IPS DF 6.9 (cell line): Measurements from ENCODE around the gene MCRS1.
"Not testable (repeated sequence)": the region's sequence is repeated elsewhere in the genome, so short reads cannot be mapped to it uniquely, and the experiment has no call there.

Experiments used
- DNase-seq: peaks from one replicate; pipeline ENCODE4 v3.0.0-alpha.2; 2013; ENCODE audit warnings: low read depth, low spot score
- H3K27ac ChIP-seq: one replicate; pipeline ENCODE4 v1.5.1; 2013; ENCODE audit warnings: low read length, control low read depth
- H3K27me3 ChIP-seq: 2 replicates; pipeline ENCODE4 v1.6.1; 2013; ENCODE audit warnings: mild to moderate bottlenecking, low read length; ENCODE audit not compliant: control insufficient read depth, insufficient read depth
- H3K36me3 ChIP-seq: 2 replicates; pipeline ENCODE4 v1.6.1; 2013; ENCODE audit warnings: low read length; ENCODE audit not compliant: control insufficient read depth, insufficient read depth
- H3K4me1 ChIP-seq: 2 replicates; pipeline ENCODE4 v1.6.1; 2013; ENCODE audit warnings: low read length; ENCODE audit not compliant: control insufficient read depth, insufficient read depth
- H3K4me3 ChIP-seq: 2 replicates; pipeline ENCODE4 v1.5.1; 2013; ENCODE audit warnings: mild to moderate bottlenecking, low read length
- H3K9me3 ChIP-seq: 2 replicates; pipeline ENCODE4 v1.6.1; 2013; ENCODE audit warnings: low read length, inconsistent platforms; ENCODE audit not compliant: control insufficient read depth, insufficient read depth
- WGBS: extraction: QIAGEN DNeasy Blood & Tissue Kit; methylation state at CpG from one replicate; pipeline ENCODE4 v1.1.7; 2013; ENCODE audit warnings: mixed read lengths, missing lambda C conversion rate; ENCODE audit not compliant: insufficient read length, insufficient coverage; 5-methylcytosine and 5-hydroxymethylcytosine counted together

MCRS1 gene

GRCh38 chr12:49534122-49534521, 33.8 kb downstream of the MCRS1 start:
- no CpG with 5 or more reads among the region's 5 CpGs for WGBS

GRCh38 chr12:49533331-49533730, 34.6 kb downstream of the MCRS1 start:
- DNase-seq, result no peak
- no peak overlapping the region for H3K4me3 ChIP-seq
- H3K36me3 ChIP-seq, result no peaks in the 10 kb centered on the region
- no CpG with 5 or more reads among the region's 10 CpGs for WGBS
- H3K27me3 ChIP-seq, result peaks cover 27% of the 10 kb centered on the region
- no peak overlapping the region for H3K27ac ChIP-seq
- peaks cover 3% of the 10 kb centered on the region; the same call in 1 of the 2 replicates for H3K4me1 ChIP-seq
- no peaks in the 10 kb centered on the region for H3K9me3 ChIP-seq

More at GRCh38 chr12:49534122-49534521, 33.8 kb downstream of the MCRS1 start:
- not testable (repeated sequence) for H3K9me3 ChIP-seq, H3K4me1 ChIP-seq, H3K36me3 ChIP-seq, DNase-seq, H3K4me3 ChIP-seq, H3K27ac ChIP-seq
- H3K27me3 ChIP-seq, result peaks cover 29% of the 10 kb centered on the region

- no peak for DNase-seq
- no peaks in the 10 kb centered on the region for H3K4me1 ChIP-seq
- no peak overlapping the region for H3K27ac ChIP-seq
- H3K27me3 ChIP-seq, result peaks cover 11% of the 10 kb centered on the region
- no peak overlapping the region for H3K4me3 ChIP-seq
- no CpG with 5 or more reads among the region's 2 CpGs for WGBS
- H3K9me3 ChIP-seq, result no peaks in the 10 kb centered on the region
- no peaks in the 10 kb centered on the region for H3K36me3 ChIP-seq
These were observed 36.2 kb downstream of the MCRS1 start for GRCh38 chr12:49531745-49532144.

GRCh38 chr12:49529414-49529813, 38.5 kb downstream of the MCRS1 start:
- Histone ChIP-seq H3K9me3 (no peaks in the 10 kb centered on the region), H3K27ac (no peak overlapping the region), H3K36me3 (peaks cover 5% of the 10 kb centered on the region; the same call in 1 of the 2 replicates), H3K4me3 (no peak overlapping the region), H3K4me1 (no peaks in the 10 kb centered on the region), H3K27me3 (peaks cover 2% of the 10 kb centered on the region; the same call in 1 of the 2 replicates)
- DNase-seq, result no peak
- WGBS, result no CpG with 5 or more reads among the region's 1 CpG

- Histone ChIP-seq H3K27ac (no peak overlapping the region), H3K4me3 (no peak overlapping the region), H3K4me1 (no peaks in the 10 kb centered on the region), H3K36me3 (peaks cover 5% of the 10 kb centered on the region; the same call in 1 of the 2 replicates), H3K27me3 (no peaks in the 10 kb centered on the region), H3K9me3 (no peaks in the 10 kb centered on the region)
- no peak for DNase-seq
- no CpG with 5 or more reads among the region's 7 CpGs for WGBS
These were observed 40.4 kb downstream of the MCRS1 start for GRCh38 chr12:49527361-49528130.

- Histone ChIP-seq H3K36me3 (peaks cover 5% of the 10 kb centered on the region; the same call in 1 of the 2 replicates), H3K27ac (no peak overlapping the region), H3K27me3 (no peaks in the 10 kb centered on the region), H3K9me3 (no peaks in the 10 kb centered on the region), H3K4me3 (no peak overlapping the region), H3K4me1 (no peaks in the 10 kb centered on the region)
- no peak for DNase-seq
- WGBS, result no CpG with 5 or more reads among the region's 7 CpGs
These were observed 42.0 kb downstream of the MCRS1 start for GRCh38 chr12:49525942-49526341.

GRCh38 chr12:49524660-49525324, 43.1 kb downstream of the MCRS1 start:
- Histone ChIP-seq H3K36me3 (peaks cover 5% of the 10 kb centered on the region; the same call in 1 of the 2 replicates), H3K4me3 (no peak overlapping the region), H3K9me3 (no peaks in the 10 kb centered on the region), H3K27me3 (no peaks in the 10 kb centered on the region), H3K4me1 (no peaks in the 10 kb centered on the region), H3K27ac (no peak overlapping the region)
- no peak for DNase-seq
- WGBS, result no CpG with 5 or more reads among the region's 6 CpGs

GRCh38 chr12:49521389-49521788, 46.6 kb downstream of the MCRS1 start:
- Histone ChIP-seq H3K9me3 (no peaks in the 10 kb centered on the region), H3K36me3 (peaks cover 5% of the 10 kb centered on the region; the same call in 1 of the 2 replicates), H3K27ac (no peak overlapping the region), H3K27me3 (no peaks in the 10 kb centered on the region), H3K4me1 (no peaks in the 10 kb centered on the region), H3K4me3 (no peak overlapping the region)
- DNase-seq, result no peak
- no CpG with 5 or more reads among the region's 4 CpGs for WGBS

GRCh38 chr12:49519574-49519936, 48.4 kb downstream of the MCRS1 start:
- Histone ChIP-seq H3K27me3 (no peaks in the 10 kb centered on the region), H3K4me1 (no peaks in the 10 kb centered on the region), H3K4me3 (no peak overlapping the region), H3K9me3 (no peaks in the 10 kb centered on the region), H3K27ac (no peak overlapping the region), H3K36me3 (no peaks in the 10 kb centered on the region)
- no CpG with 5 or more reads among the region's 5 CpGs for WGBS
- no peak for DNase-seq

- DNase-seq, result no peak
These were observed 48.9 kb downstream of the MCRS1 start for GRCh38 chr12:49518914-49519573.

More at GRCh38 chr12:49518914-49519573, 48.9 kb downstream of the MCRS1 start:
- H3K9me3 ChIP-seq, result no peaks in the 10 kb centered on the region
- no peaks in the 10 kb centered on the region for H3K4me1 ChIP-seq
- no peak overlapping the region for H3K27ac ChIP-seq
- no peak overlapping the region for H3K4me3 ChIP-seq
- no peaks in the 10 kb centered on the region for H3K27me3 ChIP-seq
- no peaks in the 10 kb centered on the region for H3K36me3 ChIP-seq
- WGBS, result no CpG with 5 or more reads among the region's 2 CpGs
